Activated CD8-positive, alpha-beta T cell treated with anti-CD3 and anti-CD28 coated beads for 36 hours (primary cell): ENCODE results near the gene SH3GLB2. TPM values are rescaled to one million over a fixed set of nuclear protein-coding genes. Genes with fewer than 3 reads are reported as not detected.

Source experiments
- ATAC-seq: fragments of 200-7000 bp; cut with Tn5 transposase; one replicate; pipeline ENCODE4 v1.10.0; 2021; ENCODE audit warnings: mild to moderate bottlenecking, moderate library complexity
- CTCF ChIA-PET: fragments of 350-600 bp; sonication (Branson Sonifier 250); formaldehyde crosslinking; loops from one replicate; lab custom pipeline; 2021; ENCODE audit warnings: antibody characterized with exemption; lab: Charles Lee
- POLR2A ChIA-PET: fragments of 350-600 bp; sonication (Branson Sonifier 250); formaldehyde crosslinking; loops from one replicate; lab custom pipeline; 2021; ENCODE audit warnings: antibody characterized with exemption; lab: Charles Lee
- DNase-seq: peaks from one replicate; pipeline ENCODE4 v3.0.0-alpha.2; 2020
- H3K27ac Mint-ChIP-seq: one replicate; pipeline ENCODE4 v1.8.0; 2021; ENCODE audit warnings: mild to moderate bottlenecking, mixed read lengths
- H3K27me3 Mint-ChIP-seq: one replicate; pipeline ENCODE4 v1.8.0; 2021; ENCODE audit warnings: mixed read lengths
- H3K36me3 Mint-ChIP-seq: one replicate; pipeline ENCODE4 v1.8.0; 2021; ENCODE audit warnings: low read depth, mixed read lengths
- H3K4me1 Mint-ChIP-seq: one replicate; pipeline ENCODE4 v1.8.0; 2021; ENCODE audit warnings: low read depth, mixed read lengths
- H3K4me3 Mint-ChIP-seq: one replicate; pipeline ENCODE4 v1.8.0; 2021; ENCODE audit warnings: mild to moderate bottlenecking, moderate library complexity, mixed read lengths
- H3K9me3 Mint-ChIP-seq: one replicate; pipeline ENCODE4 v1.8.0; 2021; ENCODE audit warnings: mixed read lengths
- CTCF ChIP-seq: fragments of 200-600 bp; IDR thresholded peaks from one replicate; pipeline ENCODE4 v1.8.0; 2022; ENCODE audit warnings: antibody characterized with exemption, mild to moderate bottlenecking
- intact Hi-C: fragments of 100-400 bp; cut with micrococcal nuclease; formaldehyde crosslinking; loops from one replicate; pipeline ENCODE4 v1.10.0; 2022
- total RNA-seq, 2 experiments: library from RNA; stranded (reverse); gene quantifications; one replicate each; pipeline ENCODE4 v1.2.3, GENCODE V29; 2021

Gene SH3GLB2
- total RNA-seq, 2 experiments from 2014 or later = 49.3 to 50.8 TPM

DNA sequence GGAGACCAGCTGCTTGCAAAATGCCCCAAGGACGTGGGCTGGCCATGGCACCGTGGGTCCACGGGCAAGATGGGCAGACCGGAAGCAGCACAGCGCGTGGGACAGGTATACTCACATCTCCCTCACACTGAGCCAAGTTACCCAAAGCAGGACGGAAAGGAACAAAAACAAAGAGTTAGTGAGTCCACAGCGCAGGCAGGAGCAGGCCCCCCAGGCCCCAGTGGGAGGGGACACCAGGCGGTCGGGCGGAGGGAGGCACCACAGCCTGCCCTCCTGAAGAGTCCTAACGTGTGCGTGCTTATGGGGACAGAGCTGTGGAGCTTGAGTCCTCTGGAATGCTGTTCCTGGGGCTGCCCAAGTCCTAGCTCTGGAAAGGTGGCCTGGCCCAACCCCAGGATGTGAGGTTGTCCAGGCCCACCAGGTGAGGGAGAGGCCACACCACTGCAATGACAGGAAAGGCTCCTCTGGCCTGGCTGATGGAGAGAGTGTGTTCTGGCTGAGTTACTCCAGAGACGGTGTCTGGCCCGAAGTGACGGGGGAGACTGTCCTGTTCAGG, 15.2 kb downstream of the SH3GLB2 start:
- TF ChIP-seq CTCF = no peak
- H3K27me3 Mint-ChIP-seq = no peaks in the 10 kb centered on the region
- POLR2A ChIA-PET = no interaction called here
- ATAC-seq = no peak
- CTCF ChIA-PET = no interaction called here
- intact Hi-C loops = no loop called here
- DNase-seq = no peak
- no peak overlapping the region for H3K27ac Mint-ChIP-seq
- H3K36me3 Mint-ChIP-seq = peaks cover 13% of the 10 kb centered on the region
- no peaks in the 10 kb centered on the region for H3K4me1 Mint-ChIP-seq
- H3K9me3 Mint-ChIP-seq = no peaks in the 10 kb centered on the region
- no peak overlapping the region for H3K4me3 Mint-ChIP-seq

GRCh38 chr9:129012343-129012742, 15.8 kb downstream of the SH3GLB2 start:
- ChIA-PET CTCF (no interaction called here), POLR2A (interaction anchor here (0.7 kb wide), 1 partner anchor 15 kb away, joined by 3 read pairs; no protein-coding TSS in a partner anchor)
- no peak for TF ChIP-seq CTCF
- intact Hi-C loops = no loop called here
- Mint-ChIP-seq H3K27me3 (no peaks in the 10 kb centered on the region), H3K9me3 (no peaks in the 10 kb centered on the region), H3K36me3 (peaks cover 16% of the 10 kb centered on the region), H3K4me3 (no peak overlapping the region), H3K4me1 (no peaks in the 10 kb centered on the region), H3K27ac (no peak overlapping the region)
- ATAC-seq (no peak), DNase-seq (no peak)

- Mint-ChIP-seq H3K4me3 (no peak overlapping the region), H3K27me3 (no peaks in the 10 kb centered on the region), H3K4me1 (no peaks in the 10 kb centered on the region), H3K27ac (no peak overlapping the region), H3K9me3 (no peaks in the 10 kb centered on the region), H3K36me3 (peaks cover 16% of the 10 kb centered on the region)
- POLR2A ChIA-PET = interaction anchor here (0.7 kb wide), 1 partner anchor 15 kb away, joined by 3 read pairs; no protein-coding TSS in a partner anchor
- CTCF ChIA-PET = no interaction called here
- intact Hi-C loops = no loop called here
- TF ChIP-seq CTCF = no peak
- DNase-seq = no peak
- ATAC-seq = no peak
These were observed 16.4 kb downstream of the SH3GLB2 start for GRCh38 chr9:129011761-129012181.

DNA sequence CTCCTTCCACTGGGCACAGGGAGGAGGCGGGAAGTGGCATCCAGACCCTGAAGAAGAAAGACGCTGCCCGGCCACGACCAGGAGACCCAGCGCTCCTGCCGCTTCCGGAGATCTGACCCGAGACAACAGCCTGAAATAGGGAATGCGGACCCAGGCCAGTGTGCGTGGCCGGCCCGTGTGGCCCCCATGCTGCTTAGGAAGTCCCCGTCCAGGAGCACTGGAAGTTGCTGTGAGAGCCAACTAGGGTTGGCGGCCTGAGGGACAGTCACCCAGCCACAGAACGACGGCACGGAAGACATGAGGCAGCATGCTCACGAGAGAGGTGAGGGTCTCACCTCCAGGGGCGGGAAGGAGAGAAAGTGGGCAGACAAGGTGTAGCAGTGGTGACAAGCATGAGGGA, 17.0 kb downstream of the SH3GLB2 start:
- DNase-seq (no peak), ATAC-seq (no peak)
- Mint-ChIP-seq H3K4me3 (no peak overlapping the region), H3K27me3 (no peaks in the 10 kb centered on the region), H3K27ac (no peak overlapping the region), H3K4me1 (no peaks in the 10 kb centered on the region), H3K9me3 (no peaks in the 10 kb centered on the region), H3K36me3 (peaks cover 16% of the 10 kb centered on the region)
- CTCF ChIA-PET = no interaction called here
- TF ChIP-seq CTCF = no peak
- POLR2A ChIA-PET = interaction anchor here (1.2 kb wide), 1 partner anchor 15 kb away, joined by 3 read pairs; no protein-coding TSS in a partner anchor
- intact Hi-C loops = no loop called here

DNA sequence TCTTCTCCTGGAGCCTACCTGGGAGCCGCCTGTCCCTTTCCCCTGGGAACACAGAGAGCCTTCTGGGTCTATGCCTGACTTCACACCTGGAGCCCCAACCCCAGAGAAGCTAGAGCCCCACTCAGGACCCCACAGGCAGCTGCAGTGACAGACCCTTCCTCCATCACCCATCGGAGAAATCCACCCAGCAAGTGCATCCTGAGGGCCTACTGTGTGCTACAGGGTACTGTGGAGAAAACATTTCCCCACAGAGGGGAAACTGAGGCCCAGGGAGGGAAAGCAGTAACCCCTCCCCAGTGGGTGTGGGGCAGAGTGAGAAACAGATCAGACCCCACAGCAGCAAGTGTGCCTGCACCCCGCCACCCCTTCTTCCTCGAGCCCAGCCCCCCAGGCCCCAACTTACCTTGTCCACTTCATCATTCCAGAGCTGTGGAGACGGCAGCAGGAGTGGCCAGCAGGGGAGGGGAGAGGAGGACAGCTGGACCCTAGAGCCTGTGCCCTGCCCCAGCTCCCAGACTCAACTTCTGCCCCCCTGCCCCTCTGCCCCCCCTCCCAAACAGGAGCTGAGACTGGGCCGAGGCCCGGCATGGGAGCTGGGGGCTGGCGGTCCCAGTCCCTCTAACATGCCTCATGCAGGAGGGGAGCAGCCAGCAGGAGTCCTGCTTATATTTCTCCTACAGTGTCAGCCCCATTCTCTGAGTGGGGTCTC, 17.7 kb downstream of the SH3GLB2 start:
- Mint-ChIP-seq H3K27me3 (no peaks in the 10 kb centered on the region), H3K4me1 (no peaks in the 10 kb centered on the region), H3K4me3 (no peak overlapping the region), H3K27ac (no peak overlapping the region), H3K9me3 (no peaks in the 10 kb centered on the region), H3K36me3 (peaks cover 17% of the 10 kb centered on the region)
- ChIA-PET CTCF (no interaction called here), POLR2A (interaction anchor here (0.8 to 1.2 kb wide), 2 partner anchors 15 to 41 kb away, joined by 3 read pairs; no protein-coding TSS in a partner anchor)
- no peak for ATAC-seq
- DNase-seq = no peak
- intact Hi-C loops = no loop called here
- no peak for TF ChIP-seq CTCF
